T follicular helper cell (primary cell): ENCODE results near the gene GNS.
A peak's percentile ranks its signal among the peaks of the same experiment; 100 is the strongest.
"Not testable (repeated sequence)": the region's sequence is repeated elsewhere in the genome, so short reads cannot be mapped to it uniquely, and the experiment has no call there.

Experiments
- DNase-seq: peaks from one replicate; pipeline ENCODE4 v3.0.0-alpha.2; 2020; ENCODE audit warnings: low read depth

GNS gene

DNA sequence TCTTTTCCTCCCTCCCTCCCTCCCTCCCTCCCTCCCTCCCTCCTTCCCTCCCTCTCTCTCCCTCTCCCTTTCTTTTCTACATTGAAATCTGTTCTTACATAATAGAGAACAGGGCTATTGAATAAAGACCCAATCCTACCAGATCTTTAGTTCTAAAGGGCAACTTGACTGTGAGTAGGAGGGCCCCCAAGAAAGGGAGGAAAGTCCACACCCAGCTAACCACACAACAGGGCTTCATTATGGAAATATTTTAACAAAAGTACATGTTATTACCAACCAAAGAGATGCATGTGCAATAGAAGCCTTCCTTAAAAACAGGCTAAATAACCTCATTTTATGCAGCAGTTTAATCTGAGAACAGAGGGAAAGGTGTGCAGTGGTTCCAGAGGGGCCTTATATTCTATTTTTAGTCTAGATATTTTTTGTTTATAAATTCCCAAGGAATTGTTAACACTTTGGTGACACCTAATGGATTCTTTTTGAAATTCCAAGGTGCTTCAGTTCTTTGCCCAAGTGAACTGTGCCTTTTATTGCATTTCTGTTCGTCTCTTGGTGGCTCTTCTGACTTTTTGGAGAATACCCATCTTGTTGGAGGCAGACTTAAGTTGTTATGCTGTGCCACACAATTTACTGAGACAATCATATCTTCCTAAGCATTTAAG is 63.0 kb downstream of the GNS start:
- DNase-seq, result no peak

DNA sequence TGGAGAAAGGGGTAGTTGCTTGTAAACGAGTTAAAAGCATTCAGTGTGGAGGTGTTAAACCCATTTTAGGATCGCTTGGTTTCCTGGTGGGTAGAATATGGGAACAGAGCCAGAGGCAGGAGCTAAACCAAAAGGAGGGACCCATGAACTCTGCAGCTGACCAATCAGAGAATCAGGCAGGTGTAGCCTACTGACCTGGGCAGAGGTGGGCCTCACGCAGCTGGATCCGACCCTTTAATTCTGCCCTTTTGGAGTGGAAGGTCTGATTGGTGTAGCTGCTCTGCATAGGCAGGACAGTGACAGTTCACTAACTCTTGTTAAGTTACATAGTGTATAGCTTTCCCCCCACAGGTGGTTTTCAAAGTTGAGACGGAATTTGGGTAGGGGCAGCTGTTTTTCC is 63.7 kb downstream of the GNS start:
- DNase-seq, result no peak

DNA sequence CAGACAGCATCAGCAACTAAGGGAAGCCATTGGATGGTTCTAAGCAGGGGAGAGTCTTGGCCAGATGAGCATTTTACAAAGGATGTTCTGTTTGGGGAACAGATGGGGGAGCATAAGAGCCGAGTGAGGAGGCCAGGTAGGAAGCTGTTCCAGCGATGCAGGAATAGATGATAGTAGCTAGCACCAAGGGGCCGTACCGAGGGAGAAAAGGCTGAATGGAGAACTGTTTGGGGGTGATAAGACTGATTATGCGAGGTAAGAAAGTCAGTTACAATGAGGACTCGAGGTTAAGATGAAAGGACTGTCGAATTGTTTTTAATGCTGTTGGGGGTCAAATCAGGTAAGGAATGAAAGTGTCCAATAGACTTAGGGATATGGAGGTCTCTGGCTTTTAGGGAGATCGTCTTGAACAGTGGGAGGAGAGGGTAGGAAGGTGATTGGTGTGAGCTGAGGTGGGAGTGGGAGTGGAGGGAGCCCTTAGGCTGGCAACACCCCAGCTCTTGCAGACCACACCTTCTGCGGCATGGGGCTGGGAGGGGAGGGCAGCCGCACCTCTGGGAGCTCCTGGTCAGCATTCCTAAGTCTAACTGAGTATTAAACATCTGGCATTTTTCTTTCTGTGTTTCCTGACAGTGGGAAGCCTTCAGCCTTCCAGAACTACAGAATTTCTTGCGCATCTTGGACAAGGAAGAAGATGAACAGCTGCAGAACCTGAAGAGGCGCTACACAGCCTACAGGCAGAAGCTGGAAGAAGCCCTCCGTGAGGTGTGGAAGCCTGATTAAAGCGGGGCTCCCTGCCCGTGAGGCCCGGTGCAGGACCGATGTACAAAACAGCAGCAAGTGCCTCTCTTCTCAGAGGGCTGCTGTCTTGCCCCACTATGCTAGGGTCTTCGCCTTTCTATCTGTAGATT is 64.8 kb downstream of the GNS start:
- DNase-seq, result no peak

DNA sequence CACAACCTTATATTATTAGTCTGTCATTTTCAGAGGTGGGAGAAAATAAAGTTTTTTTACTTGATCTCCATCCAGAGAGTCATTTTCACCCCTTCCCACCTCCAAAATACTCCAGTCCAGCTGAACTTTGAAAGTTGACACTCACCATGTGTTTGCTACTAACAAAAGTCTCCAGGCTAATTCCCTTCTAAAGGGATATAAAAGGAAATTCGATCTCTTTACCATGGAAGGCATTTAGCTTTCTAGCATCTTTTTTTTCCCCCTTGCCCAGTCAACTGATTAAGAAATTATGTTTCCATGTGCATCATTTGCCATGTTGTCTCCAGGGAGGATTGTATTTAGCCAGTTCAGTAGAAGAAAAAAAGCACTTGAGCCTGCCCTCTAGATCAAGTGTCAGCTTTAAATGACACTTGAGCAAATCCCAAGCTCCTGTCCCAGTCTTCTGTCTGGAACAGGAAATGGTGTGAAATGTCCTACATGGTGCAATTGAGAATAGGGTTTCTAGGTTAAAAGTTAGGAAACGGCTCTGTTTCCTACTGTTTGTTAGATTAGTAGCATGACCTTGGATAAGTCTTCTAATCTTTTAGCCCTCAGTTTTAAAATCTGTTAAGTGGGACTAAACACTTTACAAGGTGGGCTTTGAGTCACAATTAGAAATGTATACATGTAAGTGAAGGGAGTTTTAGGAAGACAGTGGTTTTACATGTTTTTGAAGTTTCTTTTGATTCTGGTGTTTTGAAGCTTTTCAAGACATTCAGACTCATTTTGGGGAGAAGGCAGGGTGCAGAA is 67.2 kb downstream of the GNS start:
- DNase-seq, result no peak

DNA sequence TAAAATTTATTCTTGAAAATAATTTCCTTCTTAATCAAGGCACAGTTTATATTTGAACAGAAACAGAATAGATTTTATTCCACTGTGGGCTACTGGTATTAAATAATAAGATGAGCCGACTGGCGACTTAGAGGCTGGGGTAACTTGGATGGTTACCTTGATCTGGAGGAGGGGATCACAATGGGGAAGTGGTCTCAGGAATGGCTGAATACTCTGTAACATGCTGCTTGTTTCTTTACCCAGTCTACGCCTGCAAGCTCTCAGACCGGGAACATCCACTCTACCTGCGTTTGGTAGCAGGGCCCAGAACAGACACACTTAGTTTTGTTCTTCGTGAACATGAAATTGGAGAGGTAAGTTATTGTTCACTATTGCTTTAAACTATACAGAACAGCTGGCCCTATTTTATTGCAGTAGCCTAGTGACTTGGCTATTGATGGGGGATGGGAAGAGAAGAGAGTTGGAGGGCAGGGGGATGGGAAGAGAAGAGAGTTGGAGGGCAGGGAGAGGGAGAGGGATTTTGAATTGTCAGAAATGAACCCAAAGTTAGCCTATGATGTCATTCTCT is 67.9 kb downstream of the GNS start:
- no peak for DNase-seq

DNA sequence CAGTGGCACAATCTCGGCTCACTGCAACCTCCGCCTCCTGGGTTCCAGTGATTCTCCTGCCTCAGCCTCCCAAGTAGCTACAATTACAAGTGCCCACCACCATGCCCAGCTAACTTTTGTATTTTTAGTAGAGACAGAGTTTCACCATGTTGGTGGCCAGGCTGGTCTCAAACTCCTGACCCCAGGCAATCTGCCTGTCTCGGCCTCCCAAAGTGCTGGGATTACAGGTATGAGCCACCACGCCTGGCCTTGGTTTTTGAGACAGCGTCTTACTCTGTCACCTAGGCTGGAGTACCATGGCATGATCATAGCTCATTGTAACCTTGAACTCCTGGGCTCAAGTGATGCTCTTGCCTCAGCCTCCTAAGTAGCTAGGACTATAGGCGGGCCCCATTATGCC is 69.0 kb downstream of the GNS start:
- not testable (repeated sequence) for DNase-seq

GRCh38 chr12:64688715-64689114 is 70.5 kb downstream of the GNS start:
- no peak for DNase-seq

DNA sequence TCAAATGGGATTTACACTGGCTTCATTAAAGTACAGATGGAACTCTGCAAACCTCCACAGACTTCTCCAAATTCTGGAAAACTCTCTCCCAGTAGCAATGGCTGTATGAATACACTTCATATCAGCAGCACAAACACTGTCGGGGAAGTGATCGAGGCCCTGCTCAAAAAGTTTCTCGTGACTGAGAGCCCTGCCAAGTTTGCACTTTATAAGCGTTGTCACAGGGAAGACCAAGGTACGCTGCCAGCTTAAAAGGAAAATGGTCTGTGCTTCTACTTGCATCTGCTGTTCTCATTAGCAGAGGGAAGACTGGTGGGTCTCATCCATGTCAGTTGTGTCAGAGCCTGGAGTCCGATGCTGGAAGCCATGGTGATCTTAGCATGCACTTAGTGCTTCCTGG is 71.0 kb downstream of the GNS start:
- no peak for DNase-seq

- no peak for DNase-seq
Observed at GRCh38 chr12:64687816-64688215, 71.4 kb downstream of the GNS start.

DNA sequence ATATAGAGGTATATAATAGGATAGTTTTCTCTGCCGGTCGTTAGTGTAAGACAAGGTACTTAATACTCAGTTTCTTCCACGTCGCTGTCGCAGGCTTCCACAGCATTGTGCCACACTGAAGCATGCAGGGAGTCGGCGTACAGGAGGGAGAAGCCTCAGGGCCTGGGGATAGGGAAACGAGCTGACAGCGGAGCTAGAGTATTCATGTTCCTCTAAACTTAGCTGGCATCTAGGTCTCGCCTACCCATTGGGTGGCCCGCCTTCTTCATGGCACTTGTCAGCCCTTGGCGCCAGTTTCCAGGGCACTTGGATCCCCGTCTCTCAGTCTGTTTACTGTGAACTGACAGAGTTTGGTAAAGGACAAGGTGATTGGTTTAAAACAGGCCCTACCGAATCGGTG is 73.6 kb downstream of the GNS start:
- no peak for DNase-seq

DNA sequence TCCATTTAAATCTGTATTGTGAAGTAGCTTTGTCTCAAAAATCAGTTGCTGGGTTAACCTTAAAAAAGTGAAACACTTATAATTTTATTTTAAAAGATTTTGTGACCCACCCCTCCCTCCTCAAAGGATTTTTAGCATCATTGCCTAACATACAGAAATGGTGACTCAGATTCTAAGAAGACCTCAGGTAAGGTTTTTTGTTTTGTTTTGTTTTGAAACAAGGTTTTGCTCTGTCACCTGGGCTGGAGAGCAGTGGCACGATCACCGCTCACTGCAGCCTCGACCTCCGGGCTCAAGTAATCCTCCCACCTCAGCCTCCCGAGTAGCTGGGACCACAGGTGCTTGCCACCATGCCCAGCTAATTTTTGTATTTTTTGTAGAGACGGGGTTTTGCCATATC is 74.2 kb downstream of the GNS start:
- DNase-seq, result no peak

DNA sequence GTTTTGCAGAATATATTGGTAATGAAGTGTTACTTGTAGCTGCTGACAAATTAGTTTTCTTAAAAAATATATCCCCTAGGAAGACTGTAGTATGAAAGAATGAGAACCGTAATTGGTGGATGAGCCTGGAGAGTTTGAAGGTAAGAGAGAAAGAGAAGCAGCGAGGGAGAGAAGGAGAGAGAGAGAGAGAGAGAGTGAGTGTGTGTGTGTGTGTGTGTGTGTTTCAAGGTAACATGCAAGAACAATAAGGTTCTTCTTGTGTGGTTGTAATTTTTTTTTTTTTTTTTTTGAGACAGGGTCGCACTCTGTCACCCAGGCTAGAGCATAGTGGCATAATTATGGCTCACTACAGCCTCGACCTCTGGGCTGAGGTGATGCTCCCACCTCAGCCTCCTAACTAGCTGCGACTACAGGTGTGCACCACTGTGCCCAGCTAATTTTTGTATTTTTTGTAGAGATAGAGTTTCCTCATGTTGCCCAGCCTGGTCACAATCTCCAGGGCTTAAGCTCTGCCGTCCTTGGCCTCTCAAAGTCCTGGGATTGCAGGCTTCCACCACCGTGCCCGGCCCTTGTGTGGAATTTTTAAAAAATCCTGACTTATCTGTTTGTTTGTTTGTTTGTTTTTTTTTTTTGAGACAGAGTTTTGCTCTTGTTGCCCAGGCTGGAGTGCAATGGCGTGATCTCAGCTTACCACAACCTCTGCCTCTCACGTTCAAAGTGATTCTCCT is 75.2 kb downstream of the GNS start:
- DNase-seq, result no peak

DNA sequence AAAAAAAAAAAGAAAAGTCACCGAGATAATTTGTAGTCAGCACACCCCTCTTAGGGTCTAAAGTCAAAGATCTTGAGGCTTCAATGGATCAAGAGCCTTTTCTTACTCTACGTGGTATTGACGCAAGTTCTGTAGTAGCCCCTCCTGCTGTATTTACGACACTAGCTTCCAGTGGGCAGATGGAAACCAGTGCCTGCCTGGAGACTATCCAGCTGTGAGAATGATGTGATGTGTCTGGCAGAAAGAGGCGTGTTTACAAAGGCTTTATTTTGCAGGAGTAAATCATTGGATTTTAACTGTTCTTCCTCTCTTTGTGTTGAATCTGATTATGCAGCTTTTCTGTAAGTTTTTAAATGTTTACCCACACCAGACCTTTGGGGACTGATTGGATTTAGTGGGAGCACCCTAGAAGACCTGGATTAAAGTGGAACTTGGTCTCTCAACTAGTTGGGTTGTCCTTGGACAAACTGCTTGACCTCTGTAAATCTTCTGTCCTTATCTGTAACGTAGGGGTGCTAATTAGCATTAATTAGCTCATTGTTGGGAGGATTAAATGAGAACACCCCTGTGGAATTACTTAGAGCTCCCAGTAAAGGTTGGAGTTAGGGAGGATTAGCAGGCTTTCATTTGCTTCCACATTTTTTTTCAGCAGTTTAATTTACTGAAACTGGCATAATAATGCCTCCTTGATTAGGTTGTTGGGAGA is 76.5 kb downstream of the GNS start:
- DNase-seq, result no peak

DNA sequence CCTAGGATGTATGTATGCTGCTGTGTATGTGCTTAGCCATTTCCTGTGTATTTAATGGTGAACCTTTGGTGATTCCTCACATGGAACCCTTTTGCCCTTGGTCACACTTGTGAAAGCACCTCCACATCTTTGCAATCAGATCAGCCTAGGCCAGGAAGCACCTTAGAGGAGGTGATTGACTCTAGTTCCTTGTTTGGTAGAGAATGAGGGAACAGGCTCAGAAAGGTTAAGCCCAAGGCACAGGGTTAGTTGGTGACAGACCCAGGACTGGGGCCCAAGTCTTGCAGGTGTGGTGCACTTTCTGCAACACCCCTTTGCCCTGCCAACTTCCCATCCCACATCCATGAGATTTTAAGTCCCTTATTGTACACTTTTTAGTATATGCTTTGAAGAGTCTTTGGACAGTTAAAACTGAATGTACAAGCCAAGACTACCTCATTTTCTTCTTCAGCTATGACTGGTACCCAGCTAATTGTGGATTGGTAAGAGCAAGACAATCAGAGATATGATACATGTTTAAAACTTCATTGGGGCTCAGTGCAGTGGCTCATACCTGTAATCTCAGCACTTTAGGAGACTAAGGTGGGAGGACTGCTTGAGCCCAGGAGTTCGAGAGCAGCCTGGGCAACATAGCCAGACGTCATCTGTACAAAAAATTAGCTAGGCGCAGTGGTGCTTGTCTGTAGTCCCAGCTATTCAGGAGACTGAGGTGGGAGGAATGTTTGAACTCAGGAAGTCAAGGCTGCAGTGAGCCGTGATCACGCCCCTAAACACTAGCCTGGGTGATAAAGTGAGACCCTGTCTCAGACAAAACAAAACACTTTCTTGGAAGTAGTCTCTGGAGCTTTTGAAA is 77.8 kb downstream of the GNS start:
- no peak for DNase-seq

DNA sequence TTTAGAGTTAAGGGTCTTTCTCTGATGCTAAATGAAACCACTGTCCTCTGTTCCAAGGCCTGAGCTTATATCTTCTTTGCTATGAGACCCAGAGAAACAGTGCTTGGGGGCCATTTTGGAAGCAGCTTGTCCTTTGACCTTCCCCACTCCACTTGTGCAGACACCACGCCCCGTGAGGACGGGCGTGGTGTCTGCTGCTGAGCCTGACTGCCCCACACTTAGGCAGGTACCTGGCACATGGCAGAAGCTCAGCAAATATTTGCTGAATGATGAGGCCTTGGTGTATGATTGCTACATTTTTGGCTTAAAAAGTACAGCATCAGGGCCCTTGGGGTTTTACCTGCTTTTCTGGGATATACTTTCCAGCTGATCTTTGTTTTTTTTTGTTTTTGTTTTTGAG is 79.0 kb downstream of the GNS start:
- no peak for DNase-seq

- DNase-seq, result peak; percentile 59
Observed at GRCh38 chr12:64679487-64680001, 79.7 kb downstream of the GNS start.

DNA sequence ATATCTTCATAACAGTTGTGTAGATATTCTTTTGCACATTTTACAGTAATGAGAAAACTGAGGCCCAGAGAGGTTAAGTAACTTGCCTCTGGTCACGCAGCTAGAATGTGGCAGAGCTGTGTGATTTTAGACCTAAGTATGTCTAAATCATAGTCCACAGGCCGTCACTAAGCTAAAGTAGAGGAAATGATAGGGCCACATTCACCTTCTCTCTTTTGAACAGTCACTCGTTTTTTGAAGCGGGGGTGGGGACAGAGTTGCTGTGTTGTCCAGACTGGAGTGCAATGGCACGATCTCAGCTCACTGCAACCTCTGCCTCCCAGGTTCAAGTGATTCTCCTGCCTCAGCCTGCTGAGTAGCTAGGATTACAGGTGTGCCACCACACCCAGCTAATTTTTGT is 80.4 kb downstream of the GNS start:
- DNase-seq, result no peak

DNA sequence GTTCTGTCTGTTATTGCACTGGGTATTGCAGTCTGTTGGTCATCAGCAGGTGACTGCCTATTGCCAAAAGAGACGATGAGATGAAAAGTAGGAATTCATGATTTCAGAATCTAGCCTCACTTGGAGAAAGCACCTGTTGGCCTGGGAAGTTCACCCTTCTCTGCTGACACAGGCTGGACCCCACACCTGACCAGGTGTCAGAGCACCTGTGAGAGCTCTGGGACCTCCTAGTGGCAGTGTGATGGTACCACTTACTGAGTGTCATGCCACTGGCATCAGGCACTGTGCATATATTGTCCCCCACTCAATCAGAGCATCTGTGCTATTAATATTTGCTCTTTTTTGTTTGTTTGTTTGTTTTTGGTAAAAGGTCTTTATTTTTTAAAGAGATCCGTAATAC is 81.0 kb downstream of the GNS start:
- no peak for DNase-seq

- no peak for DNase-seq
Observed at GRCh38 chr12:64675795-64676194, 83.4 kb downstream of the GNS start.
